NB4 (cell line): ENCODE results near the gene CDKL4.

Experiments used
- DNase-seq: peaks from one replicate; pipeline ENCODE4 v3.0.0; 2010; ENCODE audit warnings: low read depth
- H3K4me3 ChIP-seq: one replicate; pipeline ENCODE4 v1.5.1; 2011; ENCODE audit warnings: mild to moderate bottlenecking, low read depth, low read length, moderate library complexity
- CTCF ChIP-seq: IDR thresholded peaks from one replicate; pipeline ENCODE4 v1.5.1; 2012; ENCODE audit warnings: low read depth, low read length
- MAX ChIP-seq: IDR thresholded peaks from 2 replicates; pipeline ENCODE4 v1.6.1; 2011; ENCODE audit warnings: low read depth, low read length
- MYC ChIP-seq: IDR thresholded peaks from 2 replicates; pipeline ENCODE4 v1.6.1; 2011; ENCODE audit warnings: low read depth, low read length
- POLR2A ChIP-seq: IDR thresholded peaks from 2 replicates; pipeline ENCODE4 v1.6.1; 2011; ENCODE audit warnings: mild to moderate bottlenecking; ENCODE audit not compliant: insufficient read length; ENCODE audit errors: extremely low read depth

CDKL4 gene

GRCh38 chr2:39269941-39270340 is 26.2 kb upstream of the CDKL4 start:
- no peak for TF ChIP-seq MAX
- TF ChIP-seq MYC: no peak
- TF ChIP-seq POLR2A: no peak
- H3K4me3 ChIP-seq: no peak overlapping the region
- no peak for DNase-seq

- H3K4me3 ChIP-seq: no peak overlapping the region
- DNase-seq: no peak
- no peak for TF ChIP-seq CTCF
- no peak for TF ChIP-seq MAX
- no peak for TF ChIP-seq MYC
- no peak for TF ChIP-seq POLR2A
These were observed 23.2 kb upstream of the CDKL4 start for GRCh38 chr2:39266916-39267434.

- no peak for TF ChIP-seq CTCF
- no peak for TF ChIP-seq MYC
- TF ChIP-seq MAX: no peak
- TF ChIP-seq POLR2A: no peak
- no peak overlapping the region for H3K4me3 ChIP-seq
- peak; percentile 14 for DNase-seq
These were observed 22.5 kb upstream of the CDKL4 start for GRCh38 chr2:39266139-39266805.

- TF ChIP-seq POLR2A (no peak), CTCF (no peak), MAX (no peak), MYC (no peak)
- no peak overlapping the region for H3K4me3 ChIP-seq
- DNase-seq: no peak
These were observed 21.5 kb upstream of the CDKL4 start for GRCh38 chr2:39265315-39265714.

GRCh38 chr2:39264733-39265132 is 21.0 kb upstream of the CDKL4 start:
- H3K4me3 ChIP-seq: no peak overlapping the region
- TF ChIP-seq POLR2A: no peak
- TF ChIP-seq MYC: no peak
- no peak for TF ChIP-seq CTCF
- TF ChIP-seq MAX: no peak
- peak; percentile 23 for DNase-seq

- TF ChIP-seq MAX (no peak), POLR2A (no peak), MYC (no peak), CTCF (no peak)
- DNase-seq: no peak
These were observed 16.3 kb upstream of the CDKL4 start for GRCh38 chr2:39260087-39260486.

More at GRCh38 chr2:39260087-39260486, 16.3 kb upstream of the CDKL4 start:
- H3K4me3 ChIP-seq: no peak overlapping the region
